Coronary artery (tissue), 2 donors: ENCODE measurements around the gene SP140.

Experiments used
- DNase-seq: peaks from one replicate; pipeline ENCODE4 v3.0.0-alpha.2; 2017; ENCODE audit warnings: low spot score
- H3K27ac ChIP-seq, 2 donors: fragments of 200-600 bp; sonication (generic); one replicate each; pipeline ENCODE4 v1.5.1; 2016 to 2019
- H3K4me3 ChIP-seq: fragments of 200-600 bp; sonication (generic); 2 replicates; pipeline ENCODE4 v1.5.1; 2016; ENCODE audit warnings: mild to moderate bottlenecking, moderate library complexity
- TF ChIP-seq, protein P1 (sequence below): fragments of 200-600 bp; sonication (generic); IDR thresholded peaks from one replicate; pipeline ENCODE4 v1.5.1; 2019; ENCODE audit warnings: antibody characterized with exemption

The SP140 gene

GRCh38 chr2:230312638-230313037 is 87.1 kb downstream of the SP140 start:
- TF ChIP-seq, protein P1, sequence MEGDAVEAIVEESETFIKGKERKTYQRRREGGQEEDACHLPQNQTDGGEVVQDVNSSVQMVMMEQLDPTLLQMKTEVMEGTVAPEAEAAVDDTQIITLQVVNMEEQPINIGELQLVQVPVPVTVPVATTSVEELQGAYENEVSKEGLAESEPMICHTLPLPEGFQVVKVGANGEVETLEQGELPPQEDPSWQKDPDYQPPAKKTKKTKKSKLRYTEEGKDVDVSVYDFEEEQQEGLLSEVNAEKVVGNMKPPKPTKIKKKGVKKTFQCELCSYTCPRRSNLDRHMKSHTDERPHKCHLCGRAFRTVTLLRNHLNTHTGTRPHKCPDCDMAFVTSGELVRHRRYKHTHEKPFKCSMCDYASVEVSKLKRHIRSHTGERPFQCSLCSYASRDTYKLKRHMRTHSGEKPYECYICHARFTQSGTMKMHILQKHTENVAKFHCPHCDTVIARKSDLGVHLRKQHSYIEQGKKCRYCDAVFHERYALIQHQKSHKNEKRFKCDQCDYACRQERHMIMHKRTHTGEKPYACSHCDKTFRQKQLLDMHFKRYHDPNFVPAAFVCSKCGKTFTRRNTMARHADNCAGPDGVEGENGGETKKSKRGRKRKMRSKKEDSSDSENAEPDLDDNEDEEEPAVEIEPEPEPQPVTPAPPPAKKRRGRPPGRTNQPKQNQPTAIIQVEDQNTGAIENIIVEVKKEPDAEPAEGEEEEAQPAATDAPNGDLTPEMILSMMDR: no peak
- DNase-seq: no peak
- no peak overlapping the region for H3K4me3 ChIP-seq
- H3K27ac ChIP-seq: no peak overlapping the region

GRCh38 chr2:230317366-230317765 is 91.8 kb downstream of the SP140 start:
- no peak for DNase-seq
- TF ChIP-seq, protein P1: no peak
- Histone ChIP-seq H3K27ac (no peak overlapping the region), H3K4me3 (no peak overlapping the region)

GRCh38 chr2:230318190-230319121 is 92.9 kb downstream of the SP140 start:
- TF ChIP-seq, protein P1: no peak
- Histone ChIP-seq H3K4me3 (no peak overlapping the region), H3K27ac (no peak overlapping the region)
- DNase-seq: no peak

GRCh38 chr2:230319211-230319862 is 93.8 kb downstream of the SP140 start:
- H3K4me3 ChIP-seq: no peak overlapping the region
- TF ChIP-seq, protein P1: no peak
- DNase-seq: no peak
- no peak overlapping the region for H3K27ac ChIP-seq

GRCh38 chr2:230321031-230321430 is 95.5 kb downstream of the SP140 start:
- no peak overlapping the region for H3K27ac ChIP-seq

DNA sequence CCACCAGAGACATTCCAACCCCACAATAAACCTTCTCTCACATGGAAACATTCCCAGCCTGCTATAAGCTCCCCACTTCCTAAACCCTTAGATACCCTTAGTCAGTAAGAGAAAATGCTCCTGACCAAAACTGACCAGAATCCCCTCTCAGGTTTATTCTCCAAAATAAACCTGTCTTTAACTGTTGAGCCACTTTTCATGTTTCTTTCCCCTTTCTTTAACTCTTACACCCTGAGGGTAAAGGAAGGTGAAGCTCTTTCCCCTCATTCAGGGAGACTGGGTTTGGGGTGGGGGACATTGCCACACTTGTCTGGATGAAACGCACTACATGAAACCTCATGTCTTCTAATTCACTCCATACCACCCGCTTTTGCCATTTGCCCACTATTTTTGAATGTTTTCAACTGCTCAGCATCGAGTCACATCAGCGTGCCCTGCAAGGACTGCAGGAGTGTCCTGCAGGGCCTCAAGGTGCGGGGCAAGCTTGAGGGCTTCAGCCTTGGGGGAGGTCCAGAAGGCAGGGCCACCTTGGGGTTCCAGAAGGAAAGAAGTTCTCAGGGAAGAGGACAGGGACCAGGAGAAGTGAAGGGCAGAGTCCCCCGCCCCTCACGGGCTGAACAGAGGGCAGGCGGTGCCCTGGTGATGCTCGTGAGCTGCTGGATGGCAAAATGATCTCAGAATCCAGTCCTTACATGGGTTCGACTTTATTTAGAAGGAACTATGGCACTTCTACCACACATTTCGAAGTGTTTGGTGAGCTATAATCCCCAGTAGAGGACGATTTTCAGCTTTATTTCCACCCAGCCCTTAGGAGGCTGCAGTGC is 97.2 kb downstream of the SP140 start:
- H3K27ac ChIP-seq: no peak overlapping the region
- TF ChIP-seq, protein P1: no peak

More at GRCh38 chr2:230321031-230321430, 95.5 kb downstream of the SP140 start:
- TF ChIP-seq, protein P1: no peak
- DNase-seq: no peak
- H3K4me3 ChIP-seq: no peak overlapping the region

More for the DNA sequence above, 97.2 kb downstream of the SP140 start:
- no peak overlapping the region for H3K4me3 ChIP-seq
- no peak for DNase-seq
